GM12878 (cell line): ENCODE data around the gene ATXN1.
"Not testable (repeated sequence)": the region's sequence is repeated elsewhere in the genome, so short reads cannot be mapped to it uniquely, and the experiment has no call there.

ENCODE experiments used
- CTCF ChIP-seq, 3 experiments: IDR thresholded peaks in 2 of 3; conservative IDR thresholded peaks in 1 of 3; 2 replicates each; pipeline ENCODE4 v1.5.1; 2011; ENCODE audit warnings: low read depth in 3 of 3, low read length in 3 of 3, mild to moderate bottlenecking in 3 of 3, control low read depth in 2 of 3, moderate library complexity in 2 of 3, inconsistent platforms in 1 of 3, mixed read lengths in 1 of 3; ENCODE audit not compliant: control insufficient read depth in 2 of 3, insufficient read depth in 1 of 3; ENCODE audit errors: extremely low read depth in 1 of 3
- NFIC ChIP-seq: IDR thresholded peaks from 2 replicates; pipeline ENCODE4 v1.6.1; 2012; ENCODE audit warnings: low read depth, mild to moderate bottlenecking, inconsistent platforms, low read length, moderate library complexity
- RBBP5 ChIP-seq: fragments of 200-600 bp; sonication (generic); conservative IDR thresholded peaks from 2 replicates; pipeline ENCODE4 v1.6.1; 2016

GRCh38 chr6:16459472-16459871, 301.8 kb downstream of the ATXN1 start:
- not testable (repeated sequence) for TF ChIP-seq CTCF (IDR thresholded peaks at IDR 0.05 in 2 of 3, conservative IDR thresholded peaks at IDR 0.05 in 1 of 3; ENCODE audit: control insufficient read depth in 2 of 3, extremely low read depth in 1 of 3, insufficient read depth in 1 of 3, low read depth in 3 of 3, low read length in 3 of 3); NFIC; RBBP5
